H1 (cell line): ENCODE results near the gene TBC1D4. TPM values are rescaled to one million over a fixed set of nuclear protein-coding genes. Genes with fewer than 3 reads are reported as not detected.

Source experiments
- CTCF ChIA-PET: fragments of 300-600 bp; sonication (Branson Sonifier 250); formaldehyde crosslinking; loops from one replicate; lab custom pipeline; 2021; ENCODE audit not compliant: partially characterized antibody; lab: Charles Lee
- POLR2A ChIA-PET: fragments of 300-600 bp; sonication (Branson Sonifier 250); formaldehyde crosslinking; loops from one replicate; lab custom pipeline; 2021; ENCODE audit warnings: inconsistent platforms; ENCODE audit not compliant: partially characterized antibody; lab: Charles Lee
- DNase-seq, 2 experiments: peaks; one replicate each; pipeline versions ENCODE4 v3.0.0 to v3.0.0-alpha.2; 2010 to 2022; ENCODE audit warnings: low spot score in 2 of 2, low read depth in 1 of 2, mixed read lengths in 1 of 2
- FAIRE-seq: peaks from 2 replicates; lab custom pipeline; 2011; peaks lifted over from hg19 to GRCh38; lab: Jason Lieb, UNC
- H2AFZ ChIP-seq: 2 replicates; pipeline ENCODE4 v1.8.1; 2012; ENCODE audit warnings: low read length, inconsistent platforms
- H2AK5ac ChIP-seq: 2 replicates; pipeline ENCODE4 v1.6.1; 2013; ENCODE audit warnings: low read depth, low read length
- H2BK120ac ChIP-seq: replicated peaks from 2 replicates; pipeline ENCODE3; 2013; ENCODE audit warnings: low read depth, low read length, inconsistent platforms
- H2BK12ac ChIP-seq: 2 replicates; pipeline ENCODE4 v1.6.1; 2013; ENCODE audit warnings: low read depth, low read length
- H2BK15ac ChIP-seq: 2 replicates; pipeline ENCODE4 v1.6.1; 2013; ENCODE audit warnings: low read length
- H2BK20ac ChIP-seq: 2 replicates; pipeline ENCODE4 v1.6.1; 2013; ENCODE audit warnings: low read length
- H2BK5ac ChIP-seq: 2 replicates; pipeline ENCODE4 v1.6.1; 2013; ENCODE audit warnings: low read depth, low read length
- H3K14ac ChIP-seq: 2 replicates; pipeline ENCODE4 v1.6.1; 2013; ENCODE audit warnings: inconsistent platforms; ENCODE audit not compliant: insufficient read length
- H3K18ac ChIP-seq: 2 replicates; pipeline ENCODE4 v1.6.1; 2013; ENCODE audit warnings: low read length; ENCODE audit errors: extremely low read depth
- H3K23ac ChIP-seq: 2 replicates; pipeline ENCODE4 v1.6.1; 2013; ENCODE audit warnings: inconsistent platforms; ENCODE audit not compliant: insufficient read length
- H3K23me2 ChIP-seq: 2 replicates; pipeline ENCODE4 v1.6.1; 2013; ENCODE audit warnings: low read depth, low read length
- H3K27ac ChIP-seq: 2 replicates; pipeline ENCODE4 v1.6.1; 2011; ENCODE audit warnings: low read depth, low read length, inconsistent platforms
- H3K27me3 ChIP-seq, 4 experiments: replicated peaks in 1 of 4; 1 replicate in 1 of 4; 2 replicates in 3 of 4; pipeline versions ENCODE4 v1.6.1 to v1.8.1; 2011 to 2013; ENCODE audit warnings: low read length in 3 of 4, mild to moderate bottlenecking in 3 of 4, inconsistent platforms in 2 of 4, mixed read lengths in 2 of 4, moderate library complexity in 1 of 4; ENCODE audit not compliant: control insufficient read depth in 3 of 4, insufficient read depth in 3 of 4; ENCODE audit errors: extremely low read depth in 1 of 4
- H3K36me3 ChIP-seq, 4 experiments: 2 replicates each; pipeline versions ENCODE4 v1.6.1 to v1.8.1; 2011 to 2013; ENCODE audit warnings: mild to moderate bottlenecking in 4 of 4, low read length in 3 of 4, moderate library complexity in 2 of 4, control low read depth in 1 of 4, inconsistent platforms in 1 of 4; ENCODE audit not compliant: insufficient read depth in 4 of 4, control insufficient read depth in 2 of 4
- H3K4ac ChIP-seq: replicated peaks from 2 replicates; pipeline ENCODE3; 2013; ENCODE audit warnings: low read length, low read depth, mixed read lengths, inconsistent platforms; ENCODE audit not compliant: insufficient read length
- H3K4me1 ChIP-seq, 4 experiments: replicated peaks in 1 of 4; 1 replicate in 1 of 4; 2 replicates in 3 of 4; pipeline versions ENCODE4 v1.6.1 to v1.8.1; 2011 to 2013; ENCODE audit warnings: low read length in 3 of 4, inconsistent platforms in 2 of 4, mixed read lengths in 1 of 4; ENCODE audit not compliant: insufficient read depth in 4 of 4, control insufficient read depth in 3 of 4
- H3K4me2 ChIP-seq, 2 experiments: 2 replicates each; pipeline versions ENCODE4 v1.6.1 to v1.8.1; 2011 to 2013; ENCODE audit warnings: low read depth in 2 of 2, low read length in 2 of 2, control low read depth in 1 of 2, inconsistent platforms in 1 of 2, mild to moderate bottlenecking in 1 of 2; ENCODE audit not compliant: insufficient read depth in 1 of 2
- H3K4me3 ChIP-seq, 4 experiments: fragments of 200-600, 300-600 bp in 1 of 4; sonication (generic), shearing (Covaris generic), sonication (Bioruptor Twin) in 1 of 4; 2 replicates each; pipeline versions ENCODE4 v1.5.1 to v1.8.1; 2011 to 2016; ENCODE audit warnings: low read length in 4 of 4, low read depth in 3 of 4, control low read depth in 2 of 4, inconsistent platforms in 2 of 4, mild to moderate bottlenecking in 2 of 4, mixed read lengths in 1 of 4, moderate library complexity in 1 of 4; ENCODE audit not compliant: insufficient read depth in 2 of 4; ENCODE audit errors: extremely low read depth in 1 of 4
- H3K56ac ChIP-seq: replicated peaks from 2 replicates; pipeline ENCODE3; 2013; ENCODE audit warnings: low read depth, mild to moderate bottlenecking, mixed read lengths, low read length, inconsistent platforms; ENCODE audit not compliant: insufficient read length
- H3K79me1 ChIP-seq: 2 replicates; pipeline ENCODE4 v1.6.1; 2013; ENCODE audit warnings: low read depth, low read length, control low read depth
- H3K79me2 ChIP-seq, 2 experiments: 2 replicates each; pipeline versions ENCODE4 v1.6.1 to v1.8.1; 2012 to 2013; ENCODE audit warnings: low read length in 2 of 2, mild to moderate bottlenecking in 2 of 2, inconsistent platforms in 1 of 2; ENCODE audit not compliant: insufficient read depth in 2 of 2, control insufficient read depth in 1 of 2
- H3K9ac ChIP-seq, 4 experiments: replicated peaks in 1 of 4; 1 replicate in 1 of 4; 2 replicates in 3 of 4; pipeline versions ENCODE4 v1.6.1 to v1.8.1; 2011 to 2013; ENCODE audit warnings: low read depth in 3 of 4, low read length in 3 of 4, control low read depth in 2 of 4, mild to moderate bottlenecking in 2 of 4, moderate library complexity in 2 of 4, inconsistent platforms in 1 of 4; ENCODE audit errors: extremely low read depth in 1 of 4
- H3K9me3 ChIP-seq, 2 experiments: 2 replicates each; pipeline versions ENCODE4 v1.6.1 to v1.8.1; 2012 to 2013; ENCODE audit warnings: mild to moderate bottlenecking in 2 of 2, moderate library complexity in 2 of 2, control low read depth in 1 of 2, inconsistent platforms in 1 of 2, low read depth in 1 of 2, low read length in 1 of 2, mixed read lengths in 1 of 2; ENCODE audit not compliant: insufficient read depth in 2 of 2
- H4K20me1 ChIP-seq, 2 experiments: replicated peaks in 1 of 2; 2 replicates each; pipeline versions ENCODE3 to v1.8.1; 2011 to 2013; ENCODE audit warnings: inconsistent platforms in 2 of 2, low read length in 2 of 2, mild to moderate bottlenecking in 1 of 2; ENCODE audit not compliant: insufficient read depth in 2 of 2, control insufficient read depth in 1 of 2
- H4K5ac ChIP-seq: 2 replicates; pipeline ENCODE4 v1.6.1; 2013; ENCODE audit warnings: low read length, low read depth, mixed read lengths, inconsistent platforms; ENCODE audit not compliant: insufficient read length
- H4K8ac ChIP-seq: 2 replicates; pipeline ENCODE4 v1.8.0; 2013; ENCODE audit warnings: mild to moderate bottlenecking, moderate library complexity, low read length, inconsistent platforms; ENCODE audit not compliant: insufficient read depth; ENCODE audit errors: extremely low read depth
- H4K91ac ChIP-seq: replicated peaks from 2 replicates; pipeline ENCODE3; 2013; ENCODE audit warnings: low read length, mixed read lengths, inconsistent platforms; ENCODE audit not compliant: insufficient read length
- KDM4A ChIP-seq: IDR thresholded peaks from one replicate; pipeline ENCODE4 v1.7.1; 2012; ENCODE audit warnings: low read depth, mild to moderate bottlenecking, moderate library complexity, low read length, inconsistent platforms; ENCODE audit not compliant: severe bottlenecking
- TEAD4 ChIP-seq: IDR thresholded peaks from 2 replicates; pipeline ENCODE4 v1.6.1; 2012; ENCODE audit warnings: low read depth, low read length, inconsistent platforms, mixed read lengths
- WGBS, 2 experiments: shearing (Covaris generic) in 1 of 2; methylation state at CpG; one replicate each; pipeline versions ENCODE4 v1.1.6 to v1.1.7; 2013 to 2015; ENCODE audit warnings: low lambda C conversion rate in 2 of 2, mixed read lengths in 2 of 2, inconsistent platforms in 1 of 2, low coverage in 1 of 2, missing lambda C conversion rate in 1 of 2; ENCODE audit not compliant: insufficient replicate concordance in 2 of 2, insufficient coverage in 1 of 2, insufficient read length in 1 of 2; ENCODE audit errors: extremely low coverage in 1 of 2, missing lambda C conversion rate in 1 of 2; 5-methylcytosine and 5-hydroxymethylcytosine counted together
- polyA plus RNA-seq, 7 experiments: library from polyadenylated mRNA; depleted of rRNA in 3 of 7; stranded (reverse) in 5 of 7; unstranded in 2 of 7; fragments of >200 nt in 5 of 7; fragments of 200-250 nt in 2 of 7; gene quantifications; 1 replicate in 5 of 7; 2 replicates in 1 of 7; 4 replicates in 1 of 7; pipeline versions ENCODE4 v1.2.1 to v1.2.3, GENCODE V29; 2011 to 2013; ENCODE audit warnings: missing spikeins in 2 of 7, mixed read lengths in 2 of 7
- total RNA-seq: library from RNA; stranded (reverse); fragmentation: NEBNext Ultra II Directional; extraction: Animal tissue kit (Norgen Biotek cat#: 25700); gene quantifications from 2 replicates; pipeline ENCODE4 v1.2.1, GENCODE V29; 2021
- TF ChIP-seq, protein P1 (sequence below), 3 experiments: IDR thresholded peaks; 1 replicate in 2 of 3; 2 replicates in 1 of 3; pipeline versions ENCODE4 v1.5.1 to v1.6.1; 2011; ENCODE audit warnings: low read length in 3 of 3, mild to moderate bottlenecking in 3 of 3, inconsistent platforms in 2 of 3, low read depth in 1 of 3, moderate library complexity in 1 of 3; ENCODE audit not compliant: insufficient read depth in 1 of 3; ENCODE audit errors: control extremely low read depth in 1 of 3

Gene TBC1D4
- total and polyA plus RNA-seq, 2 of the 8 experiments (the other 6 are each of a cell fraction or from before 2014, with no cell fraction given): 16.7 to 39.0 TPM

DNA sequence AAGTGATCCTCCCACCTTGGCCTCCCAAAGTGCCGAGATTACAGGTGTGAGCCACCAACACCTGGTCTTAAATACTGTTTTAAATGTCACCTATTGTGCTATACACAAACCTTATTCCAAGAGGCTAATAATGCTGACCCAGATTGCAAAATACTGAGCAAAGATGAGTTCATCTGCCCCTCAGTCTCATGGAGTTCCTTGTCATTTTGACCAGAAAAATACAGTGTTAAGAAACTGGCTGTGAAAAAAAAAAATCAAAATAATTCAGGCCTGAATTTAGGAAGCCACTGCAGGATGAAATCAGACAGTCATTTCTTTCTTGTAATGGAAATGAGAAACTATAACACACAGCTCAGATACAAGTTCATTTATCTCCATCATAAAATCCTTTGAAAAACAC, 59.9 kb downstream of the TBC1D4 start:
- no peak overlapping the region for H3K4ac ChIP-seq
- H2AK5ac ChIP-seq: no peak overlapping the region
- H3K9me3 ChIP-seq: no peaks in the 10 kb centered on the region
- H3K79me1 ChIP-seq: peaks cover 3% of the 10 kb centered on the region; the same call in 1 of the 2 replicates
- no peak overlapping the region for H3K23ac ChIP-seq
- H2AFZ ChIP-seq: no peak overlapping the region
- POLR2A ChIA-PET: no interaction called here
- no peak overlapping the region for H3K56ac ChIP-seq
- no peak overlapping the region for H3K27ac ChIP-seq
- no peak overlapping the region for H3K14ac ChIP-seq
- CTCF ChIA-PET: interaction anchor here (0.7 to 1.0 kb wide), 2 partner anchors 8 to 10 kb away, joined by 3 read pairs; no protein-coding TSS in a partner anchor
- no peak overlapping the region for H3K4me2 ChIP-seq
- no peak overlapping the region for H4K8ac ChIP-seq
- H2BK120ac ChIP-seq: no peak overlapping the region
- no peak overlapping the region for H2BK12ac ChIP-seq
- no peak overlapping the region for H4K91ac ChIP-seq
- no peak overlapping the region for H3K9ac ChIP-seq
- DNase-seq: no peak
- WGBS, 2 experiments: 82% methylated on average over 1 of the region's 1 CpG; no CpG with 5 or more reads in 1 of the 2 experiments
- no peaks in the 10 kb centered on the region for H3K36me3 ChIP-seq
- FAIRE-seq: no peak
- H2BK5ac ChIP-seq: no peak overlapping the region
- H4K20me1 ChIP-seq: peaks cover 0 to 4% of the 10 kb centered on the region in 2 experiments
- H2BK20ac ChIP-seq: no peak overlapping the region
- TF ChIP-seq TEAD4 (no peak), KDM4A (no peak)
- TF ChIP-seq, protein P1, sequence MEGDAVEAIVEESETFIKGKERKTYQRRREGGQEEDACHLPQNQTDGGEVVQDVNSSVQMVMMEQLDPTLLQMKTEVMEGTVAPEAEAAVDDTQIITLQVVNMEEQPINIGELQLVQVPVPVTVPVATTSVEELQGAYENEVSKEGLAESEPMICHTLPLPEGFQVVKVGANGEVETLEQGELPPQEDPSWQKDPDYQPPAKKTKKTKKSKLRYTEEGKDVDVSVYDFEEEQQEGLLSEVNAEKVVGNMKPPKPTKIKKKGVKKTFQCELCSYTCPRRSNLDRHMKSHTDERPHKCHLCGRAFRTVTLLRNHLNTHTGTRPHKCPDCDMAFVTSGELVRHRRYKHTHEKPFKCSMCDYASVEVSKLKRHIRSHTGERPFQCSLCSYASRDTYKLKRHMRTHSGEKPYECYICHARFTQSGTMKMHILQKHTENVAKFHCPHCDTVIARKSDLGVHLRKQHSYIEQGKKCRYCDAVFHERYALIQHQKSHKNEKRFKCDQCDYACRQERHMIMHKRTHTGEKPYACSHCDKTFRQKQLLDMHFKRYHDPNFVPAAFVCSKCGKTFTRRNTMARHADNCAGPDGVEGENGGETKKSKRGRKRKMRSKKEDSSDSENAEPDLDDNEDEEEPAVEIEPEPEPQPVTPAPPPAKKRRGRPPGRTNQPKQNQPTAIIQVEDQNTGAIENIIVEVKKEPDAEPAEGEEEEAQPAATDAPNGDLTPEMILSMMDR (IDR thresholded peaks at IDR 0.05; ENCODE audit: control extremely low read depth in 1 of 3, insufficient read depth in 1 of 3, low read depth in 1 of 3, low read length in 3 of 3): no peak
- no peaks in the 10 kb centered on the region; the same call in 1 of the 2 replicates for H3K23me2 ChIP-seq
- no peak overlapping the region for H2BK15ac ChIP-seq
- no peaks in the 10 kb centered on the region for H3K27me3 ChIP-seq
- H3K18ac ChIP-seq: no peak overlapping the region
- H3K79me2 ChIP-seq: peaks cover 0 to 10% of the 10 kb centered on the region in 2 experiments; a peak in 2 of 4 replicates
- no peak overlapping the region for H4K5ac ChIP-seq
- H3K4me1 ChIP-seq: no peaks in the 10 kb centered on the region
- H3K4me3 ChIP-seq: no peak overlapping the region
